Panc1 (cell line): ENCODE results near the gene FAM78A. TPM values are rescaled to one million over a fixed set of nuclear protein-coding genes. Genes with fewer than 3 reads are reported as not detected.

Experiments
- ATAC-seq: fragments of 200-7000 bp; cut with Tn5 transposase; 2 replicates; pipeline ENCODE4 v1.9.1; 2020; ENCODE audit warnings: mild to moderate bottlenecking, moderate library complexity
- BruUV-seq: library from RNA; stranded (reverse); fragments of 400-500 nt; replicated peaks from 2 replicates; lab custom pipeline; 2021; lab: Mats Ljungman, UMichigan
- CTCF ChIA-PET: fragments of 300-600 bp; sonication (Branson Sonifier 250); formaldehyde crosslinking; loops from one replicate; lab custom pipeline; 2022; ENCODE audit warnings: antibody characterized with exemption; lab: Charles Lee
- POLR2A ChIA-PET: fragments of 300-600 bp; sonication (Branson Sonifier 250); formaldehyde crosslinking; loops from one replicate; lab custom pipeline; 2022; ENCODE audit warnings: antibody characterized with exemption; lab: Charles Lee
- DNase-seq: peaks from one replicate; pipeline ENCODE4 v3.0.0-alpha.2; 2010; ENCODE audit warnings: low read depth, low spot score
- H3K27ac ChIP-seq: 2 replicates; pipeline ENCODE4 v1.5.1; 2011; ENCODE audit warnings: mild to moderate bottlenecking, low read length, inconsistent platforms
- H3K27me3 ChIP-seq: fragments of 200-500 bp; sonication (Bioruptor generic); 2 replicates; pipeline ENCODE4 v1.6.0; 2014; ENCODE audit warnings: low read length, inconsistent platforms; ENCODE audit not compliant: control insufficient read depth, insufficient read depth
- H3K36me3 ChIP-seq: fragments of 200-500 bp; sonication (Bioruptor generic); 2 replicates; pipeline ENCODE4 v1.5.1; 2014; ENCODE audit warnings: inconsistent platforms, mild to moderate bottlenecking, low read length, moderate library complexity; ENCODE audit not compliant: control insufficient read depth, insufficient read depth
- H3K4me1 ChIP-seq: 2 replicates; pipeline ENCODE4 v1.5.1; 2011; ENCODE audit warnings: inconsistent platforms, mild to moderate bottlenecking, low read length, moderate library complexity; ENCODE audit not compliant: control insufficient read depth, insufficient read depth
- H3K4me3 ChIP-seq, 2 experiments: 2 replicates each; pipeline ENCODE4 v1.5.1; 2011 to 2012; ENCODE audit warnings: low read depth in 2 of 2, low read length in 2 of 2, mild to moderate bottlenecking in 2 of 2, inconsistent platforms in 1 of 2, moderate library complexity in 1 of 2
- H3K9me3 ChIP-seq: fragments of 200-500 bp; sonication (Bioruptor generic); 2 replicates; pipeline ENCODE4 v1.5.1; 2014; ENCODE audit warnings: low read depth, mild to moderate bottlenecking, inconsistent platforms, low read length, moderate library complexity; ENCODE audit not compliant: control insufficient read depth, insufficient read depth
- POLR2AphosphoS5 ChIP-seq: IDR thresholded peaks from 2 replicates; pipeline ENCODE4 v1.6.1; 2012; ENCODE audit warnings: mild to moderate bottlenecking, low read depth, low read length, moderate library complexity
- SIN3A ChIP-seq: IDR thresholded peaks from 2 replicates; pipeline ENCODE4 v1.6.1; 2012; ENCODE audit warnings: low read depth, mild to moderate bottlenecking, low read length, moderate library complexity, borderline replicate concordance; ENCODE audit not compliant: insufficient read depth
- TCF7L2 ChIP-seq: IDR thresholded peaks from 2 replicates; pipeline ENCODE4 v1.6.1; 2011; ENCODE audit warnings: mild to moderate bottlenecking, low read depth, low read length, inconsistent platforms
- in situ Hi-C: cut with HindIII; loops from 2 replicates; pipeline ENCODE4 v1.10.0; 2016; ENCODE audit warnings: low sequenced_read_pairs, low pct_unique_long_range_greater_than_20kb
- intact Hi-C: fragments of 100-400 bp; cut with micrococcal nuclease; formaldehyde crosslinking; loops from one replicate; pipeline ENCODE4 v1.10.0; 2022; ENCODE audit not compliant: unreplicated experiment
- total RNA-seq: library from RNA; stranded (reverse); gene quantifications from one replicate; pipeline ENCODE4 v1.2.1, GENCODE V29; 2021; ENCODE audit not compliant: unreplicated experiment
- TF ChIP-seq, protein P1 (sequence below): fragments of 450-650 bp; IDR thresholded peaks from 2 replicates; pipeline ENCODE4 v1.5.1; 2017; ENCODE audit warnings: mild to moderate bottlenecking
- TF ChIP-seq, protein P2 (sequence below), 2 experiments: IDR thresholded peaks; 2 replicates each; pipeline ENCODE4 v1.6.1; 2011 to 2012; ENCODE audit warnings: low read depth in 2 of 2, control low read depth in 1 of 2, low read length in 1 of 2, mild to moderate bottlenecking in 1 of 2, moderate library complexity in 1 of 2; ENCODE audit not compliant: insufficient read depth in 1 of 2

FAM78A gene
- total RNA-seq, 1 experiment from 2014 or later: 0.59 TPM

DNA sequence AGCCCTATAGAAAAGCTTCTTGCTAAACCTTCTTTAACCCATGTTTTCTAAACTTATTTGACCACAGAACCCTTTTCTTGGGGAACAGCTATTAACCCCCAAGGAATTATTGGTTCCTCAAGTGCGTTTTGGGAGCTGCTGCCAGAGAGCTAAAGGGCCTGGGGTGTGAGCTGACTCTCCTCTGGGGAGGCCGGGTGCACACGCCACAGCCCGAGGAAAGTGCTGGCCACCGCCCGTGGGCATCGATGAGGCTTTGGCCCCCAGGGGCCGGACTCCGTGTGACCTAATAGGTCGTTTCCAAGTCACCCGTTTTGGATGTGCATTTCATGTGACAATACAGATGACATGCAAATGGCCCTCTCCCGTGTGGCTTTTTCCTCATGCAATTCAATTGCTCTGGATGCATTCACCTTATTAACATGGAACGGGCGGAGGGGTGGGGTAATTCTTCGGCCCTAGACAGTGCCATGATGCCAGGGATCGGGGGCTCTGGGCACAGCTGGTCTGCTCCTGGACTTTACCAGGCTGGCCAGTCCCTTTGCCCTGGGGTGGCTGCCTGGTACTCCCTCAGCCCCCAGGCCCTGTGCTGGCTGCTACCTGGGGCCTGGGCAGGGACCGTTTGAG is 32.7 kb upstream of the FAM78A start:
- no peaks in the 10 kb centered on the region for H3K27me3 ChIP-seq
- H3K27ac ChIP-seq: no peak overlapping the region
- H3K4me3 ChIP-seq: no peak overlapping the region
- ChIA-PET CTCF (interaction anchor here (0.9 kb wide), 1 partner anchor 41 kb away, joined by 4 read pairs; no protein-coding TSS in a partner anchor), POLR2A (no interaction called here)
- H3K4me1 ChIP-seq: no peaks in the 10 kb centered on the region
- ATAC-seq (no peak), DNase-seq (no peak)
- intact Hi-C loops (no loop called here), in situ Hi-C loops (no loop called here)
- no peaks in the 10 kb centered on the region for H3K9me3 ChIP-seq
- no TSS peak for BruUV-seq
- no peaks in the 10 kb centered on the region for H3K36me3 ChIP-seq
- TF ChIP-seq, protein P1, sequence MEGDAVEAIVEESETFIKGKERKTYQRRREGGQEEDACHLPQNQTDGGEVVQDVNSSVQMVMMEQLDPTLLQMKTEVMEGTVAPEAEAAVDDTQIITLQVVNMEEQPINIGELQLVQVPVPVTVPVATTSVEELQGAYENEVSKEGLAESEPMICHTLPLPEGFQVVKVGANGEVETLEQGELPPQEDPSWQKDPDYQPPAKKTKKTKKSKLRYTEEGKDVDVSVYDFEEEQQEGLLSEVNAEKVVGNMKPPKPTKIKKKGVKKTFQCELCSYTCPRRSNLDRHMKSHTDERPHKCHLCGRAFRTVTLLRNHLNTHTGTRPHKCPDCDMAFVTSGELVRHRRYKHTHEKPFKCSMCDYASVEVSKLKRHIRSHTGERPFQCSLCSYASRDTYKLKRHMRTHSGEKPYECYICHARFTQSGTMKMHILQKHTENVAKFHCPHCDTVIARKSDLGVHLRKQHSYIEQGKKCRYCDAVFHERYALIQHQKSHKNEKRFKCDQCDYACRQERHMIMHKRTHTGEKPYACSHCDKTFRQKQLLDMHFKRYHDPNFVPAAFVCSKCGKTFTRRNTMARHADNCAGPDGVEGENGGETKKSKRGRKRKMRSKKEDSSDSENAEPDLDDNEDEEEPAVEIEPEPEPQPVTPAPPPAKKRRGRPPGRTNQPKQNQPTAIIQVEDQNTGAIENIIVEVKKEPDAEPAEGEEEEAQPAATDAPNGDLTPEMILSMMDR: no peak
- TF ChIP-seq, protein P2, sequence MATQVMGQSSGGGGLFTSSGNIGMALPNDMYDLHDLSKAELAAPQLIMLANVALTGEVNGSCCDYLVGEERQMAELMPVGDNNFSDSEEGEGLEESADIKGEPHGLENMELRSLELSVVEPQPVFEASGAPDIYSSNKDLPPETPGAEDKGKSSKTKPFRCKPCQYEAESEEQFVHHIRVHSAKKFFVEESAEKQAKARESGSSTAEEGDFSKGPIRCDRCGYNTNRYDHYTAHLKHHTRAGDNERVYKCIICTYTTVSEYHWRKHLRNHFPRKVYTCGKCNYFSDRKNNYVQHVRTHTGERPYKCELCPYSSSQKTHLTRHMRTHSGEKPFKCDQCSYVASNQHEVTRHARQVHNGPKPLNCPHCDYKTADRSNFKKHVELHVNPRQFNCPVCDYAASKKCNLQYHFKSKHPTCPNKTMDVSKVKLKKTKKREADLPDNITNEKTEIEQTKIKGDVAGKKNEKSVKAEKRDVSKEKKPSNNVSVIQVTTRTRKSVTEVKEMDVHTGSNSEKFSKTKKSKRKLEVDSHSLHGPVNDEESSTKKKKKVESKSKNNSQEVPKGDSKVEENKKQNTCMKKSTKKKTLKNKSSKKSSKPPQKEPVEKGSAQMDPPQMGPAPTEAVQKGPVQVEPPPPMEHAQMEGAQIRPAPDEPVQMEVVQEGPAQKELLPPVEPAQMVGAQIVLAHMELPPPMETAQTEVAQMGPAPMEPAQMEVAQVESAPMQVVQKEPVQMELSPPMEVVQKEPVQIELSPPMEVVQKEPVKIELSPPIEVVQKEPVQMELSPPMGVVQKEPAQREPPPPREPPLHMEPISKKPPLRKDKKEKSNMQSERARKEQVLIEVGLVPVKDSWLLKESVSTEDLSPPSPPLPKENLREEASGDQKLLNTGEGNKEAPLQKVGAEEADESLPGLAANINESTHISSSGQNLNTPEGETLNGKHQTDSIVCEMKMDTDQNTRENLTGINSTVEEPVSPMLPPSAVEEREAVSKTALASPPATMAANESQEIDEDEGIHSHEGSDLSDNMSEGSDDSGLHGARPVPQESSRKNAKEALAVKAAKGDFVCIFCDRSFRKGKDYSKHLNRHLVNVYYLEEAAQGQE (IDR thresholded peaks at IDR 0.05; ENCODE audit: insufficient read depth in 1 of 2, low read depth in 2 of 2, low read length in 1 of 2): no peak
- no peak for TF ChIP-seq SIN3A
- TF ChIP-seq TCF7L2: no peak
- TF ChIP-seq POLR2AphosphoS5: no peak

DNA sequence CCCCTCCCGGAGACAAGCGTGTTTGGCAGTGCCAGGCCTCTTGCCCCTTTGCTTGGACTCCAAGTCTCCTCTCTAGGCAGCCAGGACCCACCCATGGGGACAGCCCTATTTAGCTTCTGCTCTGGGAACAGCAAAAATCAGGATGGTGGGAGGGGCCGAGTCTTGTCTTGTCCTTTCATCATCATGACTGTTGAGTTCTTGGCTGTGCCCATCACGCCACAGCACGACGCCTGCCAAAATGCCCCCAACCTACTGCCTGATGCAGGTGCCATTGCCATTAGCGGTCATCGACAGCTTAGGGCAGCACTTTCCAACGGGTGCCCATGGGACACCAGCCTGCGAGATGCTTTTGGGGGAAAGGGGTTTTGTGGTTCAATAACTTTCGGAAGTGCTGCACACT is 32.1 kb upstream of the FAM78A start:
- in situ Hi-C loops (no loop called here), intact Hi-C loops (no loop called here)
- ATAC-seq: no peak

More for the DNA sequence above, 32.1 kb upstream of the FAM78A start:
- H3K4me1 ChIP-seq: no peaks in the 10 kb centered on the region
- H3K9me3 ChIP-seq: no peaks in the 10 kb centered on the region
- no peak for DNase-seq
- no TSS peak for BruUV-seq
- ChIA-PET CTCF (interaction anchor here (0.9 kb wide), 1 partner anchor 41 kb away, joined by 4 read pairs; no protein-coding TSS in a partner anchor), POLR2A (no interaction called here)
- H3K27ac ChIP-seq: no peak overlapping the region
- no peaks in the 10 kb centered on the region for H3K27me3 ChIP-seq
- no peaks in the 10 kb centered on the region for H3K36me3 ChIP-seq
- TF ChIP-seq, protein P2 (IDR thresholded peaks at IDR 0.05; ENCODE audit: insufficient read depth in 1 of 2, low read depth in 2 of 2, low read length in 1 of 2): no peak
- TF ChIP-seq, protein P1: no peak
- TF ChIP-seq POLR2AphosphoS5 (no peak), TCF7L2 (no peak), SIN3A (no peak)
- no peak overlapping the region for H3K4me3 ChIP-seq
